Gastroesophageal sphincter (tissue), 4 donors: ENCODE measurements around the gene PTPN21. TPM values are rescaled to one million over a fixed set of nuclear protein-coding genes. Genes with fewer than 3 reads are reported as not detected.

Source experiments
- ATAC-seq: fragments of 150-250 bp; one replicate; pipeline ENCODE4 v1.9.1; 2016; ENCODE audit warnings: mild to moderate bottlenecking, moderate library complexity
- H3K27ac ChIP-seq, 4 donors: fragments of 200-600 bp; sonication (generic) in 3 of 4; 1 replicate in 3 of 4; 2 replicates in 1 of 4; pipeline ENCODE4 v1.5.1; 2016 to 2019
- H3K27me3 ChIP-seq: fragments of 200-600 bp; sonication (generic); one replicate; pipeline ENCODE4 v1.5.1; 2019
- H3K36me3 ChIP-seq, 2 donors: fragments of 200-600 bp; sonication (generic); one replicate each; pipeline ENCODE4 v1.5.1; 2019; ENCODE audit warnings: control low read depth in 1 of 2
- H3K4me1 ChIP-seq, 3 donors: fragments of 200-600 bp; sonication (generic); 1 replicate in 2 of 3; 2 replicates in 1 of 3; pipeline ENCODE4 v1.5.1; 2016 to 2019; ENCODE audit warnings: control low read depth in 2 of 3
- H3K4me3 ChIP-seq, 2 donors: fragments of 200-600 bp; sonication (generic); one replicate each; pipeline ENCODE4 v1.5.1; 2019; ENCODE audit warnings: mild to moderate bottlenecking in 1 of 2, moderate library complexity in 1 of 2
- H3K9me3 ChIP-seq, 3 donors: fragments of 200-600 bp; sonication (generic); one replicate each; pipeline ENCODE4 v1.5.1; 2017 to 2019; ENCODE audit warnings: control low read depth in 2 of 3
- EP300 ChIP-seq: sonication (generic); formaldehyde crosslinking; IDR thresholded peaks from one replicate; pipeline ENCODE4 v1.6.1; 2017; ENCODE audit warnings: antibody characterized with exemption, mild to moderate bottlenecking
- POLR2A ChIP-seq, 2 donors: fragments of 450-650 bp; IDR thresholded peaks; one replicate each; pipeline ENCODE4 v1.6.1; 2017; ENCODE audit warnings: antibody characterized with exemption in 2 of 2, mild to moderate bottlenecking in 2 of 2, moderate library complexity in 1 of 2
- POLR2AphosphoS5 ChIP-seq: sonication (generic); formaldehyde crosslinking; IDR thresholded peaks from one replicate; pipeline ENCODE4 v1.6.1; 2017; ENCODE audit warnings: antibody characterized with exemption
- WGBS, 2 donors: methylation state at CpG; one replicate each; pipeline ENCODE4 v1.1.5; 2018; ENCODE audit warnings: low coverage in 1 of 2; 5-methylcytosine and 5-hydroxymethylcytosine counted together
- total RNA-seq, 4 donors: library from RNA; depleted of rRNA; stranded (reverse); fragments of >200 nt; gene quantifications; one replicate each; pipeline ENCODE4 v1.1.0, GENCODE V29; 2016
- TF ChIP-seq, protein P1 (sequence below), 4 experiments: fragments of 200-600 bp in 2 of 4; fragments of 450-650 bp in 2 of 4; sonication (generic) in 1 of 4; IDR thresholded peaks; one replicate each; pipeline ENCODE4 v1.5.1; 2017 to 2019; ENCODE audit warnings: antibody characterized with exemption in 4 of 4, mild to moderate bottlenecking in 2 of 4, moderate library complexity in 2 of 4

The PTPN21 gene
- total RNA-seq, 4 donors from 2014 or later, result 24.4 to 51.8 (median 32.2) TPM

DNA sequence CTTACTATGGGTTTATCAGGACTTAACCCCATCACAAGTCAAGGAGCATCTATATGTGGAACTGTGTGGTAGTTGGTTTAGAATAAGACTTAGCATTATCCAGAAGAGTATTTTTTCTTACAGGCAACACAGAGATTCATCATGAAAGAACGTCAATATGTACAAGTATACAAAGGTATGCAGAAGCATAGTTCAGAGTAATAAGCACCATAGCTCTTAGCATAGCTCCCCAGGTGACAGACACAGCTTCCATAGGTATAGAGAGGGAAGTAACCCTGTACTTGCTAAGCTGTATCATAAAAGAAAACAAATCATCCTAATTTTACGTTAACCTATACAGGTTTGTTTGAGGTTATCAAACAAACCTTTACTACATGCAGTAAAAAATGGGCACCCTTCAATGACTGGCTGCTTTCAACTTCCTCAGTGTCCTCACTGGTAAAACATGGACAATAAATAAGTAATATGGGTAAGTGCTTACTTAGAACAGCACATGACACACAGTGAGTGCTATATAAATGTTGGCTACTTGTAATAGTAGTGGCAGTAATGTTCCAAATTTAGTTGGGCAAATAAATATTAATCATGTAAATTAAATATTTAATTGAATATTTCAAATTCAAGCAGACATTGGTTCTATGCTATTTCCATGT is 50.9 kb downstream of the PTPN21 start:
- H3K27ac ChIP-seq, result no peak overlapping the region
- H3K4me1 ChIP-seq, result no peaks in the 10 kb centered on the region
- no peak overlapping the region for H3K4me3 ChIP-seq
- TF ChIP-seq POLR2AphosphoS5, result no peak
- TF ChIP-seq POLR2A (IDR thresholded peaks at IDR 0.05), result no peak
- no peak for TF ChIP-seq EP300
- TF ChIP-seq, protein P1, sequence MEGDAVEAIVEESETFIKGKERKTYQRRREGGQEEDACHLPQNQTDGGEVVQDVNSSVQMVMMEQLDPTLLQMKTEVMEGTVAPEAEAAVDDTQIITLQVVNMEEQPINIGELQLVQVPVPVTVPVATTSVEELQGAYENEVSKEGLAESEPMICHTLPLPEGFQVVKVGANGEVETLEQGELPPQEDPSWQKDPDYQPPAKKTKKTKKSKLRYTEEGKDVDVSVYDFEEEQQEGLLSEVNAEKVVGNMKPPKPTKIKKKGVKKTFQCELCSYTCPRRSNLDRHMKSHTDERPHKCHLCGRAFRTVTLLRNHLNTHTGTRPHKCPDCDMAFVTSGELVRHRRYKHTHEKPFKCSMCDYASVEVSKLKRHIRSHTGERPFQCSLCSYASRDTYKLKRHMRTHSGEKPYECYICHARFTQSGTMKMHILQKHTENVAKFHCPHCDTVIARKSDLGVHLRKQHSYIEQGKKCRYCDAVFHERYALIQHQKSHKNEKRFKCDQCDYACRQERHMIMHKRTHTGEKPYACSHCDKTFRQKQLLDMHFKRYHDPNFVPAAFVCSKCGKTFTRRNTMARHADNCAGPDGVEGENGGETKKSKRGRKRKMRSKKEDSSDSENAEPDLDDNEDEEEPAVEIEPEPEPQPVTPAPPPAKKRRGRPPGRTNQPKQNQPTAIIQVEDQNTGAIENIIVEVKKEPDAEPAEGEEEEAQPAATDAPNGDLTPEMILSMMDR (IDR thresholded peaks at IDR 0.05), result no peak
- no peak for ATAC-seq
- no peaks in the 10 kb centered on the region for H3K27me3 ChIP-seq
- 83 to 91% methylated on average over 1 to 2 of the region's 2 CpGs for WGBS, 2 donors
- peaks cover 0 to 76% of the 10 kb centered on the region in 2 donors for H3K36me3 ChIP-seq
- H3K9me3 ChIP-seq, result no peaks in the 10 kb centered on the region

DNA sequence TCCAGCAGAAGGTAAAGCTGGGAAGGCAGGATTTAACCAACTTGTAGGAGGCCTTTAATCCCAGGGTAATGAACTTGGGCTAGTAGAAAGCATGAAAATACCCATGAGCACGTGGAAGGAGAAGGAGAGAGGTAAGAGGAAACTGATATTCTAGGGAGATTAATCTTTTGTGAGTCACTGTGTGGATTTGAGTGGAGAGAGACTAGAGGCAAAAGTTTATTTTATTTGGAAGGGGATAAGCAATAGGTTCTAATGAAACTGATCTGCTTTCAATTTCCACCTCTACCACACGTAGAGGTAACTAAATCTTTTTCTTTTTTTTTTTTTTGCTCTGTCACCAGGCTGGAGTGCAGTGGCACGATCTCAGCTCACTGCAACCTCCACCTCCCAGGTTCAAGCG is 52.1 kb downstream of the PTPN21 start:
- Histone ChIP-seq H3K4me3 (no peak overlapping the region), H3K27me3 (no peaks in the 10 kb centered on the region), H3K4me1 (no peaks in the 10 kb centered on the region), H3K36me3 (peaks cover 0 to 77% of the 10 kb centered on the region in 2 donors), H3K27ac (no peak overlapping the region), H3K9me3 (no peaks in the 10 kb centered on the region)
- no peak for ATAC-seq
- TF ChIP-seq POLR2AphosphoS5 (no peak), EP300 (no peak), POLR2A (IDR thresholded peaks at IDR 0.05) (no peak)
- TF ChIP-seq, protein P1 (IDR thresholded peaks at IDR 0.05), result no peak
- 63 to 74% methylated on average over 2 to 3 of the region's 4 CpGs for WGBS, 2 donors

DNA sequence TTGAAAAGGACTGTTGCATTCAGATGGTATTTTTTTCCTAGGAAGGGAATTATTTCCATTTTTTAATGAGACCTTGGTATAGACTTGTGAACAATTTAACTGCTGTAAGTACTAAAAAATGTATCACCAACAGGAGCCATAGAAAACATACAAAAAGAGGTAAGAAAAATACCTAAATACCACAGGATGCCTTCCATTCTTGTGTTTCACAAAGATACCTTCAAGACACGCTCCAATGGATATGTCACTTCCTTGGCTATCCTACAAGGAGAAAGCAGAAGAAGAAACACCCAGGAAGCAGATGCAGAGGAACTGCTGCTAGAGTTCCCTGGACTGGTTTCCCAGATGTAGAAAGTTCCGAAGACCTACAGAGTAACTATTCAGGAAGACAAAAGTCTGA is 54.2 kb downstream of the PTPN21 start:
- Histone ChIP-seq H3K9me3 (no peaks in the 10 kb centered on the region), H3K4me1 (no peaks in the 10 kb centered on the region), H3K27me3 (no peaks in the 10 kb centered on the region), H3K36me3 (peaks cover 0 to 84% of the 10 kb centered on the region in 2 donors), H3K27ac (no peak overlapping the region), H3K4me3 (no peak overlapping the region)
- ATAC-seq, result no peak
- 86 to 96% methylated on average over 2 of the region's 2 CpGs for WGBS, 2 donors
- no peak for TF ChIP-seq EP300
- TF ChIP-seq, protein P1 (IDR thresholded peaks at IDR 0.05), result no peak
- TF ChIP-seq POLR2AphosphoS5, result no peak
- TF ChIP-seq POLR2A (IDR thresholded peaks at IDR 0.05), result no peak

DNA sequence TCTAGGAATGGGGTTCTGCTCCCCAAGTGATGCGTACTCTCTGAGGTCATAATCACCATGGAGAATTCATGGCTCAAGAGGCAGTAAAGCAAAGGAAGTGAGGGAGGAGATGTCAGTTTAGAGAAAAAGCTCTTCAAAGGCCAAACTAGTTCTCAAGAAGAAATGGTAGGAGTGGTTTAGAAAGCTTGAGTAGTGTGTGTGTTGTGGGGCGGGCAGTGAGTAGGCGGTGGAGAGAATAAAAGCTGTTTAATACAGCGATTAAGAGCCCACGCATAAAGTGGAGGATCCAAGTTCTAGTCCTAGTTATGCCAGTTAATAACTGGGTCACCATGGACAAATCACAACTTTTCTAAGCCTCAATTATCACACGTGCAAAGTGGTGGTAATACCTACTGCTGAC is 55.6 kb downstream of the PTPN21 start:
- H3K36me3 ChIP-seq, result peaks cover 0 to 88% of the 10 kb centered on the region in 2 donors
- TF ChIP-seq, protein P1 (IDR thresholded peaks at IDR 0.05), result no peak
- TF ChIP-seq EP300, result no peak
- 87% methylated on average over 6 of the region's 6 CpGs; no CpG with 5 or more reads in 1 of the 2 donors for WGBS, 2 donors
- H3K27ac ChIP-seq, result no peak overlapping the region
- H3K27me3 ChIP-seq, result no peaks in the 10 kb centered on the region
- H3K4me3 ChIP-seq, result no peak overlapping the region
- ATAC-seq, result no peak
- no peaks in the 10 kb centered on the region for H3K4me1 ChIP-seq
- no peaks in the 10 kb centered on the region for H3K9me3 ChIP-seq

DNA sequence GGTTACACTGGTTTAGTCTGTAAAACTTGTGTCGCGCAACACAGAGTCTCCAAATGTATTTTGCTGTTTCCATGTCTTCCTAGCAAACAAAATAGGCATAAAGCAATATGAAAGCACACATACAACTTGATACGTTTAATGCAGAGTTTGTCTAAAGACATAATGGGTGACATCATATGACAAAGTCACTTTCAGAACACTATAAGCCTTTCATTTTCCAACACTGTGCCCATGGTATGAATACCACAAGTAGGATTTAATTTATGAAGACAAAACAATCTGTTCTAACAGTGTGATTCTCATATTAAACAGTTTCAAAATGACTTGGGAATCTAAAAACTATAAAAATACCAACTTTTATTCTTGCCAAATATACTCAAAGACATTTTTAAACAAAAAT is 58.4 kb downstream of the PTPN21 start:
- Histone ChIP-seq H3K4me1 (peaks cover 0 to 7% (median 2%) of the 10 kb centered on the region in 3 donors), H3K27ac (no peak overlapping the region), H3K27me3 (no peaks in the 10 kb centered on the region), H3K9me3 (no peaks in the 10 kb centered on the region), H3K4me3 (no peak overlapping the region), H3K36me3 (peaks cover 0 to 78% of the 10 kb centered on the region in 2 donors)
- no peak for ATAC-seq
- TF ChIP-seq EP300, result no peak
- TF ChIP-seq POLR2AphosphoS5, result no peak
- TF ChIP-seq, protein P1 (IDR thresholded peaks at IDR 0.05), result no peak
- no peak for TF ChIP-seq POLR2A (IDR thresholded peaks at IDR 0.05)
- WGBS, 2 donors, result 78 to 86% methylated on average over 3 of the region's 3 CpGs
